IMR-90 (cell line): ENCODE data around the gene CREBBP. TPM values are rescaled to one million over a fixed set of nuclear protein-coding genes. Genes with fewer than 3 reads are reported as not detected.

Experiments
- ATAC-seq: fragments of 200-7000 bp; cut with Tn5 transposase; 2 replicates; pipeline ENCODE4 v1.9.1; 2020; ENCODE audit warnings: low read depth, mild to moderate bottlenecking, moderate library complexity
- BruUV-seq: library from RNA; stranded (reverse); fragments of 400-500 nt; replicated peaks from 2 replicates; lab custom pipeline; 2021; lab: Mats Ljungman, UMichigan
- CTCF ChIA-PET: fragments of 300-600 bp; formaldehyde crosslinking; extraction: SDS; loops from one replicate; lab custom pipeline; 2021; ENCODE audit warnings: antibody characterized with exemption; lab: Yijun Ruan, JAX
- POLR2A ChIA-PET: fragments of 300-600 bp; sonication (Branson Sonifier 250); formaldehyde crosslinking; loops from one replicate; lab custom pipeline; 2022; ENCODE audit warnings: antibody characterized with exemption; ENCODE audit not compliant: unreplicated experiment; lab: Charles Lee
- DNase-seq: peaks from one replicate; pipeline ENCODE4 v3.0.0; 2013
- H2AFZ ChIP-seq: replicated peaks from 2 replicates; pipeline ENCODE3; 2013; ENCODE audit warnings: low read length, mild to moderate bottlenecking; ENCODE audit not compliant: poor library complexity
- H2AK5ac ChIP-seq: 2 replicates; pipeline ENCODE4 v1.6.1; 2013; ENCODE audit warnings: low read depth, low read length, inconsistent platforms
- H2AK9ac ChIP-seq: replicated peaks from 2 replicates; pipeline ENCODE3; 2013; ENCODE audit warnings: mild to moderate bottlenecking, low read depth, low read length, moderate library complexity; ENCODE audit not compliant: poor library complexity
- H2BK120ac ChIP-seq: 2 replicates; pipeline ENCODE4 v1.6.1; 2013; ENCODE audit warnings: low read depth, low read length, inconsistent platforms
- H2BK15ac ChIP-seq: 3 replicates; pipeline ENCODE4 v1.6.1; 2013; ENCODE audit warnings: low read depth, low read length, inconsistent platforms
- H2BK20ac ChIP-seq: 2 replicates; pipeline ENCODE4 v1.6.1; 2013; ENCODE audit warnings: low read depth, mild to moderate bottlenecking, inconsistent platforms, low read length, moderate library complexity
- H2BK5ac ChIP-seq: 2 replicates; pipeline ENCODE4 v1.6.1; 2013; ENCODE audit warnings: mild to moderate bottlenecking, low read depth, low read length, inconsistent platforms; ENCODE audit not compliant: poor library complexity, severe bottlenecking
- H3K14ac ChIP-seq: replicated peaks from 2 replicates; pipeline ENCODE4 v1.6.1; 2013; ENCODE audit warnings: low read depth, low read length, inconsistent platforms
- H3K18ac ChIP-seq: 2 replicates; pipeline ENCODE4 v1.6.1; 2013; ENCODE audit warnings: low read depth, low read length, control low read depth
- H3K23ac ChIP-seq: 2 replicates; pipeline ENCODE4 v1.6.1; 2013; ENCODE audit warnings: low read depth, low read length, inconsistent platforms
- H3K27ac ChIP-seq: 2 replicates; pipeline ENCODE4 v1.5.1; 2013; ENCODE audit warnings: mild to moderate bottlenecking, control low read depth, low read length; ENCODE audit not compliant: insufficient read depth
- H3K27me3 ChIP-seq: 2 replicates; pipeline ENCODE4 v1.6.1; 2013; ENCODE audit warnings: low read length; ENCODE audit not compliant: control insufficient read depth, insufficient read depth
- H3K36me3 ChIP-seq: 2 replicates; pipeline ENCODE4 v1.6.1; 2013; ENCODE audit warnings: low read length, mixed read lengths; ENCODE audit not compliant: control insufficient read depth, insufficient read depth
- H3K4ac ChIP-seq: 2 replicates; pipeline ENCODE4 v1.6.1; 2013; ENCODE audit warnings: low read depth, low read length, inconsistent platforms
- H3K4me1 ChIP-seq: 2 replicates; pipeline ENCODE4 v1.6.1; 2013; ENCODE audit warnings: low read length, mixed read lengths; ENCODE audit not compliant: control insufficient read depth, insufficient read depth
- H3K4me2 ChIP-seq: 2 replicates; pipeline ENCODE4 v1.6.1; 2013; ENCODE audit warnings: low read depth, mild to moderate bottlenecking, control low read depth, low read length, moderate library complexity
- H3K4me3 ChIP-seq: 2 replicates; pipeline ENCODE4 v1.5.1; 2013; ENCODE audit warnings: low read depth, mild to moderate bottlenecking, control low read depth, low read length, moderate library complexity; ENCODE audit not compliant: insufficient read depth
- H3K56ac ChIP-seq: 2 replicates; pipeline ENCODE4 v1.6.1; 2013; ENCODE audit warnings: low read length, inconsistent platforms; ENCODE audit not compliant: insufficient read depth; ENCODE audit errors: extremely low read depth
- H3K79me1 ChIP-seq, 2 experiments: 2 replicates each; pipeline ENCODE4 v1.6.1; 2013; ENCODE audit warnings: low read length in 2 of 2, inconsistent platforms in 1 of 2, low read depth in 1 of 2
- H3K9ac ChIP-seq: 2 replicates; pipeline ENCODE4 v1.6.1; 2013; ENCODE audit warnings: low read depth, low read length, control low read depth
- H3K9me1 ChIP-seq: 2 replicates; pipeline ENCODE4 v1.6.1; 2013; ENCODE audit warnings: low read length, inconsistent platforms; ENCODE audit not compliant: insufficient read depth
- H3K9me3 ChIP-seq: 2 replicates; pipeline ENCODE4 v1.6.1; 2013; ENCODE audit warnings: low read length; ENCODE audit not compliant: control insufficient read depth, insufficient read depth
- H4K20me1 ChIP-seq: 2 replicates; pipeline ENCODE4 v1.6.1; 2013; ENCODE audit warnings: low read length, inconsistent platforms; ENCODE audit not compliant: insufficient read depth
- H4K5ac ChIP-seq: 2 replicates; pipeline ENCODE4 v1.6.1; 2013; ENCODE audit warnings: mild to moderate bottlenecking, low read depth, low read length, control low read depth
- H4K8ac ChIP-seq, 2 experiments: 2 replicates each; pipeline ENCODE4 v1.6.1; 2013; ENCODE audit warnings: low read depth in 2 of 2, low read length in 2 of 2, control low read depth in 1 of 2, inconsistent platforms in 1 of 2
- H4K91ac ChIP-seq: 2 replicates; pipeline ENCODE4 v1.6.1; 2013; ENCODE audit warnings: low read depth, low read length, inconsistent platforms; ENCODE audit not compliant: insufficient read depth
- MAZ ChIP-seq: IDR thresholded peaks from 2 replicates; pipeline ENCODE4 v1.6.1; 2012; ENCODE audit warnings: low read depth, mild to moderate bottlenecking, low read length, improper control_type of control experiment, moderate library complexity, borderline replicate concordance
- RCOR1 ChIP-seq: IDR thresholded peaks from 2 replicates; pipeline ENCODE4 v1.6.1; 2012; ENCODE audit warnings: mild to moderate bottlenecking, low read length, improper control_type of control experiment; ENCODE audit not compliant: insufficient replicate concordance
- SMC3 ChIP-seq: fragments of 150-350 bp; IDR thresholded peaks from 2 replicates; pipeline ENCODE4 v1.6.1; 2016; ENCODE audit warnings: low read depth, mild to moderate bottlenecking, antibody characterized with exemption, low read length, moderate library complexity
- WGBS, 2 experiments: methylation state at CpG; one replicate each; pipeline versions ENCODE4 v1.1.5 to v1.1.7; 2013; ENCODE audit warnings: missing lambda C conversion rate in 2 of 2; ENCODE audit not compliant: insufficient read length in 1 of 2; ENCODE audit errors: extremely low coverage in 2 of 2; 5-methylcytosine and 5-hydroxymethylcytosine counted together
- dilution Hi-C: fragments of 300-500 bp; cut with HindIII; formaldehyde crosslinking; loops from one replicate; pipeline ENCODE4 v1.14.3; 2018; ENCODE audit warnings: low sequenced_read_pairs; ENCODE audit not compliant: unreplicated experiment
- in situ Hi-C: fragments of 300-500 bp; cut with MboI; formaldehyde crosslinking; loops from 3 replicates; pipeline ENCODE4 v1.14.3; 2019; ENCODE audit warnings: low sequenced_read_pairs, inconsistent platforms, mixed read lengths
- intact Hi-C: fragments of 100-400 bp; cut with micrococcal nuclease; formaldehyde crosslinking; loops from 2 replicates; pipeline ENCODE4 v1.10.0; 2022
- polyA plus RNA-seq, 3 experiments: library from polyadenylated mRNA; depleted of rRNA; stranded (reverse); fragments of >200 nt; gene quantifications; 2 replicates each; pipeline ENCODE4 v1.2.3, GENCODE V29; 2012; ENCODE audit warnings: low replicate concordance in 1 of 3
- total RNA-seq: library from RNA; depleted of rRNA; stranded (reverse); fragments of >200 nt; gene quantifications from 2 replicates; pipeline ENCODE4 v1.2.3, GENCODE V29; 2012

The CREBBP gene
- total and polyA plus RNA-seq, 2 of the 4 experiments (the other 2 are of a cell fraction) = 7.3 to 12.5 TPM

- H3K27me3 ChIP-seq = no peaks in the 10 kb centered on the region
- H4K5ac ChIP-seq = no peak overlapping the region
- H2AK9ac ChIP-seq = no peak overlapping the region
- peaks cover 5% of the 10 kb centered on the region; the same call in 1 of the 2 replicates for H3K9me1 ChIP-seq
- no peak overlapping the region for H2BK15ac ChIP-seq
- no peaks in the 10 kb centered on the region for H3K4me1 ChIP-seq
- TF ChIP-seq RCOR1 (no peak), MAZ (no peak), SMC3 (no peak)
- H3K79me1 ChIP-seq = peaks cover 26 to 52% of the 10 kb centered on the region in 2 experiments
- no peak overlapping the region for H3K14ac ChIP-seq
- no peak overlapping the region for H3K23ac ChIP-seq
- no peak overlapping the region for H2AK5ac ChIP-seq
- in situ Hi-C loops = no loop called here
- WGBS, 2 experiments = no CpG with 5 or more reads among the region's 5 CpGs
- no peak for ATAC-seq
- H3K18ac ChIP-seq = no peak overlapping the region
- no peak overlapping the region for H2BK20ac ChIP-seq
- H3K56ac ChIP-seq = no peak overlapping the region
- intact Hi-C loops = no loop called here
- H3K36me3 ChIP-seq = peaks cover 75% of the 10 kb centered on the region
- H4K8ac ChIP-seq = no peak overlapping the region
- CTCF ChIA-PET = interaction anchor here (0.6 to 1.2 kb wide), 2 partner anchors 15 to 94 kb away, joined by 3 to 4 read pairs; no protein-coding TSS in a partner anchor
- H3K9ac ChIP-seq = no peak overlapping the region
- H3K4ac ChIP-seq = no peak overlapping the region
- H4K91ac ChIP-seq = no peak overlapping the region
- no peak overlapping the region for H3K4me2 ChIP-seq
- dilution Hi-C loops = no loop called here
- H2BK120ac ChIP-seq = no peak overlapping the region
- POLR2A ChIA-PET = no interaction called here
- H3K9me3 ChIP-seq = no peaks in the 10 kb centered on the region
- H4K20me1 ChIP-seq = peaks cover 12% of the 10 kb centered on the region
- no TSS peak for BruUV-seq
- H2BK5ac ChIP-seq = no peak overlapping the region
- no peak overlapping the region for H3K4me3 ChIP-seq
- H3K27ac ChIP-seq = no peak overlapping the region
- no peak overlapping the region for H2AFZ ChIP-seq
- DNase-seq = no peak
Observed at GRCh38 chr16:3738128-3738527, 142.4 kb downstream of the CREBBP start.
